CD4-positive, alpha-beta T cell (primary cell): ENCODE measurements around the gene TMEM151B. TPM values are rescaled to one million over a fixed set of nuclear protein-coding genes. Genes with fewer than 3 reads are reported as not detected.

Experiments
- ATAC-seq: fragments of 200-7000 bp; cut with Tn5 transposase; one replicate; pipeline ENCODE4 v1.10.0; 2022; ENCODE audit warnings: mild to moderate bottlenecking; ENCODE audit not compliant: poor library complexity
- CTCF ChIA-PET: fragments of 350-600 bp; sonication (Branson Sonifier 250); formaldehyde crosslinking; loops from one replicate; lab custom pipeline; 2021; ENCODE audit warnings: antibody characterized with exemption, inconsistent platforms; lab: Charles Lee
- POLR2A ChIA-PET: fragments of 350-600 bp; sonication (Branson Sonifier 250); formaldehyde crosslinking; loops from one replicate; lab custom pipeline; 2021; ENCODE audit warnings: antibody characterized with exemption, inconsistent platforms; lab: Charles Lee
- DNase-seq, 14 experiments: peaks; one replicate each; pipeline ENCODE4 v3.0.0-alpha.2; 2013 to 2020; ENCODE audit warnings: mixed read lengths in 2 of 14
- H3K27ac ChIP-seq, 2 donors: one replicate each; pipeline versions ENCODE4 v1.5.1 to v1.7.0; 2013; ENCODE audit warnings: low read length in 2 of 2, low read depth in 1 of 2, mild to moderate bottlenecking in 1 of 2
- H3K27me3 ChIP-seq, 2 experiments: 1 replicate in 1 of 2; 2 replicates in 1 of 2; pipeline versions ENCODE4 v1.6.1 to v1.7.0; 2013; ENCODE audit warnings: low read length in 2 of 2, control low read depth in 1 of 2, mild to moderate bottlenecking in 1 of 2, moderate library complexity in 1 of 2; ENCODE audit not compliant: insufficient read depth in 2 of 2, control insufficient read depth in 1 of 2
- H3K36me3 ChIP-seq: one replicate; pipeline ENCODE4 v1.6.1; 2013; ENCODE audit warnings: low read length, control low read depth; ENCODE audit not compliant: insufficient read depth
- H3K4me1 ChIP-seq: one replicate; pipeline ENCODE4 v1.6.1; 2013; ENCODE audit warnings: low read length, control low read depth; ENCODE audit not compliant: insufficient read depth
- H3K4me3 ChIP-seq: one replicate; pipeline ENCODE4 v1.5.1; 2013; ENCODE audit warnings: mild to moderate bottlenecking, low read length, moderate library complexity
- H3K9me3 ChIP-seq, 2 experiments: 1 replicate in 1 of 2; 2 replicates in 1 of 2; pipeline versions ENCODE4 v1.6.1 to v1.7.0; 2013; ENCODE audit warnings: low read length in 2 of 2, mild to moderate bottlenecking in 2 of 2, control low read depth in 1 of 2, moderate library complexity in 1 of 2; ENCODE audit not compliant: control insufficient read depth in 1 of 2, insufficient read depth in 1 of 2
- H3K27ac Mint-ChIP-seq: one replicate; pipeline ENCODE4 v1.8.0; 2020; ENCODE audit warnings: mixed read lengths
- H3K27me3 Mint-ChIP-seq: one replicate; pipeline ENCODE4 v1.8.0; 2021; ENCODE audit warnings: mixed read lengths
- H3K36me3 Mint-ChIP-seq: one replicate; pipeline ENCODE4 v1.8.0; 2021; ENCODE audit warnings: low read depth, mixed read lengths
- H3K4me1 Mint-ChIP-seq: one replicate; pipeline ENCODE4 v1.8.0; 2021; ENCODE audit warnings: low read depth, mixed read lengths
- H3K4me3 Mint-ChIP-seq: one replicate; pipeline ENCODE4 v1.8.0; 2020; ENCODE audit warnings: mild to moderate bottlenecking, mixed read lengths
- H3K9me3 Mint-ChIP-seq: one replicate; pipeline ENCODE4 v1.8.0; 2020; ENCODE audit warnings: mixed read lengths
- intact Hi-C, 2 experiments: fragments of 100-400 bp; cut with DNase I in 1 of 2; cut with micrococcal nuclease in 1 of 2; formaldehyde crosslinking; loops; one replicate each; pipeline versions ENCODE4 v1.15.1 to v1.9.0; 2023 to 2025; cut with DNase I, micrococcal nuclease
- total RNA-seq, 174 experiments: library from RNA in 2 of 174; stranded (reverse) in 2 of 174; gene quantifications; one replicate each; pipeline ENCODE4 v1.2.3 and lab custom pipeline; 2021 to 2026
- TF ChIP-seq, protein P1 (sequence below): fragments of 200-600 bp; IDR thresholded peaks from one replicate; pipeline ENCODE4 v1.8.0; 2022; ENCODE audit warnings: antibody characterized with exemption, mild to moderate bottlenecking

TMEM151B gene
- total RNA-seq, 2 experiments from 2014 or later = not detected

DNA sequence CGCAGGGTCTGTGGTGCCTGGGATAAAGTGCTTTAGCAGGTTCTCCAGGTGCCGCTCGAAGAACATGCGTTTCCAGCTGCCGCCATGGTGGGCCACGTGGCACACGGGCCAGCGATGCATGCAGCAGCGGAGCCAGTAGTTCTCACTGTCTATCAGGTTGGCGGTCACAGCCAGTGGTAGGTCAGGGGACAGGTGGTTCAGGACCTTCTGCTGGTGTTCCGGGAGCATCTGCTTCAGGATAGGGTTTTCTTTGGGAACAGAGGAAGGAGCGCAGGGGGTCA, 16.0 kb downstream of the TMEM151B start:
- no peak overlapping the region for H3K4me3 ChIP-seq
- peaks cover 44% of the 10 kb centered on the region in 2 experiments for H3K27me3 ChIP-seq
- no peaks in the 10 kb centered on the region for H3K36me3 ChIP-seq
- no peak for ATAC-seq
- intact Hi-C loops = no loop called here
- no peak overlapping the region for H3K27ac Mint-ChIP-seq
- H3K4me3 Mint-ChIP-seq = no peak overlapping the region
- TF ChIP-seq, protein P1, sequence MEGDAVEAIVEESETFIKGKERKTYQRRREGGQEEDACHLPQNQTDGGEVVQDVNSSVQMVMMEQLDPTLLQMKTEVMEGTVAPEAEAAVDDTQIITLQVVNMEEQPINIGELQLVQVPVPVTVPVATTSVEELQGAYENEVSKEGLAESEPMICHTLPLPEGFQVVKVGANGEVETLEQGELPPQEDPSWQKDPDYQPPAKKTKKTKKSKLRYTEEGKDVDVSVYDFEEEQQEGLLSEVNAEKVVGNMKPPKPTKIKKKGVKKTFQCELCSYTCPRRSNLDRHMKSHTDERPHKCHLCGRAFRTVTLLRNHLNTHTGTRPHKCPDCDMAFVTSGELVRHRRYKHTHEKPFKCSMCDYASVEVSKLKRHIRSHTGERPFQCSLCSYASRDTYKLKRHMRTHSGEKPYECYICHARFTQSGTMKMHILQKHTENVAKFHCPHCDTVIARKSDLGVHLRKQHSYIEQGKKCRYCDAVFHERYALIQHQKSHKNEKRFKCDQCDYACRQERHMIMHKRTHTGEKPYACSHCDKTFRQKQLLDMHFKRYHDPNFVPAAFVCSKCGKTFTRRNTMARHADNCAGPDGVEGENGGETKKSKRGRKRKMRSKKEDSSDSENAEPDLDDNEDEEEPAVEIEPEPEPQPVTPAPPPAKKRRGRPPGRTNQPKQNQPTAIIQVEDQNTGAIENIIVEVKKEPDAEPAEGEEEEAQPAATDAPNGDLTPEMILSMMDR = no peak
- no peaks in the 10 kb centered on the region for H3K4me1 ChIP-seq
- DNase-seq = no peak
- ChIA-PET CTCF (no interaction called here), POLR2A (no interaction called here)
- no peaks in the 10 kb centered on the region for H3K9me3 Mint-ChIP-seq
- H3K36me3 Mint-ChIP-seq = no peaks in the 10 kb centered on the region
- H3K4me1 Mint-ChIP-seq = no peaks in the 10 kb centered on the region
- peaks cover 74% of the 10 kb centered on the region for H3K27me3 Mint-ChIP-seq
- H3K9me3 ChIP-seq = peaks cover 0 to 4% of the 10 kb centered on the region in 2 experiments
- no peak overlapping the region for H3K27ac ChIP-seq

DNA sequence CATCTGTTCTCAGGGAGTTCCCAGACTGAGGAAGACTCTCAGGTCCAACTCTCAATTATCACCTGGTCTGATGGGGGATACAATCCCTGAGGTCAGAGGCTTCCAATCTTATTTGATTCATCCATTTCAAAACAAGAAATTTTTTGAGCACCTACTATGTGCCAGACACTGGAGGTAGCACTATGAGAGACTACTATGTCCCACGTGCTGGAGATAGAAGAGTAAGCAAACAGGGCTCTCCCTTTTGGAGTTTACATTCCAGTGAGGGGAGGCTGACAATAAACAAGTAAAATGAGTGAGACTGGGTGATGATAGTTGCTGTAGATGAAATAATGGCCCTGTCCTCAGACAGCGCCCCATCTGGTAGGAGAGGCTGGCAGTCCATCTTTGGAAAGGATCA, 16.5 kb downstream of the TMEM151B start:
- Histone ChIP-seq H3K36me3 (no peaks in the 10 kb centered on the region), H3K9me3 (peaks cover 0 to 4% of the 10 kb centered on the region in 2 experiments), H3K4me1 (no peaks in the 10 kb centered on the region), H3K4me3 (no peak overlapping the region), H3K27me3 (peaks cover 48 to 49% of the 10 kb centered on the region in 2 experiments), H3K27ac (no peak overlapping the region)
- H3K27ac Mint-ChIP-seq = no peak overlapping the region
- no peak for ATAC-seq
- H3K4me1 Mint-ChIP-seq = no peaks in the 10 kb centered on the region
- H3K9me3 Mint-ChIP-seq = no peaks in the 10 kb centered on the region
- ChIA-PET POLR2A (no interaction called here), CTCF (no interaction called here)
- no peak overlapping the region for H3K4me3 Mint-ChIP-seq
- intact Hi-C loops = no loop called here
- no peaks in the 10 kb centered on the region for H3K36me3 Mint-ChIP-seq
- TF ChIP-seq, protein P1 = no peak
- no peak for DNase-seq
- peaks cover 79% of the 10 kb centered on the region for H3K27me3 Mint-ChIP-seq

DNA sequence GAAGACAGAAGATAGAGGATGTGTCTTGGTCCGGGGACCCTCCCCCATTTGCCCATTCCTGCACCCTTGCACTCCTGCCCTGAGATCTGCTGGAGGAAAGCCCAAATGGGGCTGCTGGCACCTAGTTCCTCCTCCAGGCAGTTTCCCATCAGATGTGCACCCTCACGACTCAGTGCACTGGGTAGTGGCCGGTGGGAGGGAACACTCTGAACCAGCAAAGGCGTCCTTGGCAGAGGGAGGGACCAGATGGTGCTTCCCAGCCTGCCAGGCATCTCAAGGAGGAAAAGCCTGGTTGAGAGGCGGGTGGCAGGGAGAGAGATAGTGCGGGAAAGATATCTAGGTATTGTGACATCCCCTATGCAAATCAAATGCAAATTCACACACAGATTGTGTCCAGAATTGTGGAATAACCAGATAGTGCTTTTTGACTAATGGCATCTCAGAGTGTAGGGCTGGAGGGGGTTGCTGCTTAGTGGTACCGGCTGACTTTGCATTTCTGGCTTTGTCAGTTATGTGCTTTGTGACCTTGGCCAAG, 19.5 kb downstream of the TMEM151B start:
- ChIA-PET CTCF (no interaction called here), POLR2A (no interaction called here)
- H3K4me3 Mint-ChIP-seq = no peak overlapping the region
- H3K9me3 ChIP-seq = peaks cover 0 to 4% of the 10 kb centered on the region in 2 experiments
- no peak overlapping the region for H3K27ac Mint-ChIP-seq
- intact Hi-C loops = no loop called here
- H3K9me3 Mint-ChIP-seq = no peaks in the 10 kb centered on the region
- H3K27me3 Mint-ChIP-seq = peaks cover 88% of the 10 kb centered on the region
- peaks cover 53 to 65% of the 10 kb centered on the region in 2 experiments for H3K27me3 ChIP-seq
- no peaks in the 10 kb centered on the region for H3K4me1 Mint-ChIP-seq
- H3K4me1 ChIP-seq = no peaks in the 10 kb centered on the region
- no peaks in the 10 kb centered on the region for H3K36me3 Mint-ChIP-seq
- no peak overlapping the region for H3K4me3 ChIP-seq
- DNase-seq (no peak), ATAC-seq (no peak)
- H3K27ac ChIP-seq = no peak overlapping the region
- H3K36me3 ChIP-seq = no peaks in the 10 kb centered on the region
- TF ChIP-seq, protein P1 = no peak
